HepG2 (cell line): ENCODE data around the gene TSPAN8. TPM values are rescaled to one million over a fixed set of nuclear protein-coding genes. Genes with fewer than 3 reads are reported as not detected.

Experiments
- ATAC-seq: fragments of 200-7000 bp; cut with Tn5 transposase; 3 replicates; pipeline ENCODE4 v1.9.1; 2020; ENCODE audit warnings: mild to moderate bottlenecking, moderate library complexity
- BruUV-seq: library from RNA; stranded (reverse); fragments of 400-500 nt; replicated peaks from 2 replicates; lab custom pipeline; 2021; lab: Mats Ljungman, UMichigan
- CTCF ChIA-PET: fragments of 300-600 bp; formaldehyde crosslinking; extraction: SDS; loops from one replicate; lab custom pipeline; 2021; ENCODE audit warnings: low total read pairs, inconsistent platforms, low intra/inter-chr PET ratio; lab: Yijun Ruan, JAX
- POLR2A ChIA-PET: fragments of 350-600 bp; sonication (Branson Sonifier 250); formaldehyde crosslinking; loops from one replicate; lab custom pipeline; 2020; ENCODE audit warnings: antibody characterized with exemption, inconsistent platforms; lab: Yijun Ruan, JAX
- DNase-seq: peaks from one replicate; pipeline ENCODE4 v3.0.0-alpha.2; 2015; ENCODE audit warnings: low spot score
- FAIRE-seq: peaks from 3 replicates; lab custom pipeline; 2011; peaks lifted over from hg19 to GRCh38; lab: Jason Lieb, UNC
- H2AFZ ChIP-seq: one replicate; pipeline ENCODE4 v1.6.1; 2011; ENCODE audit warnings: low read length, inconsistent platforms
- H3K27ac ChIP-seq: fragments of 300-600 bp; 3 replicates; pipeline ENCODE4 v1.8.0; 2011; ENCODE audit warnings: mixed run types, mild to moderate bottlenecking, mixed read lengths, low read length, inconsistent platforms; ENCODE audit not compliant: insufficient read depth; ENCODE audit errors: extremely low read length
- H3K27me3 ChIP-seq, 2 experiments: fragments of 200-600 bp in 1 of 2; 2 replicates in 1 of 2; 3 replicates in 1 of 2; pipeline versions ENCODE4 v1.6.0 to v1.8.0; 2011; ENCODE audit warnings: low read length in 2 of 2, mild to moderate bottlenecking in 2 of 2, moderate library complexity in 2 of 2, inconsistent platforms in 1 of 2; ENCODE audit not compliant: insufficient read depth in 2 of 2, control insufficient read depth in 1 of 2
- H3K36me3 ChIP-seq, 2 experiments: fragments of 200-600 bp in 1 of 2; replicated peaks in 1 of 2; 2 replicates in 1 of 2; 3 replicates in 1 of 2; pipeline versions ENCODE4 v1.5.1 to v1.8.0; 2011; ENCODE audit warnings: low read length in 2 of 2, inconsistent platforms in 1 of 2; ENCODE audit not compliant: insufficient read depth in 2 of 2, control insufficient read depth in 1 of 2
- H3K4me1 ChIP-seq: 2 replicates; pipeline ENCODE4 v1.5.1; 2012; ENCODE audit warnings: low read length, inconsistent platforms; ENCODE audit not compliant: insufficient read depth
- H3K4me2 ChIP-seq: 2 replicates; pipeline ENCODE4 v1.6.0; 2011; ENCODE audit warnings: low read depth, low read length, inconsistent platforms
- H3K4me3 ChIP-seq, 3 experiments: fragments of 200-600 bp in 1 of 3; sonication (generic), shearing (Covaris generic) in 1 of 3; replicated peaks in 1 of 3; 2 replicates each; pipeline ENCODE4 v1.5.1; 2011 to 2016; ENCODE audit warnings: low read length in 3 of 3, inconsistent platforms in 2 of 3, low read depth in 2 of 3, mild to moderate bottlenecking in 2 of 3, control low read depth in 1 of 3, mixed read lengths in 1 of 3; ENCODE audit not compliant: insufficient read depth in 1 of 3
- H3K79me2 ChIP-seq: one replicate; pipeline ENCODE4 v1.6.1; 2011; ENCODE audit warnings: low read length, inconsistent platforms; ENCODE audit not compliant: insufficient read depth
- H3K9ac ChIP-seq: 2 replicates; pipeline ENCODE4 v1.6.0; 2011; ENCODE audit warnings: mild to moderate bottlenecking, low read depth, low read length, inconsistent platforms; ENCODE audit not compliant: insufficient read depth
- H3K9me3 ChIP-seq: 2 replicates; pipeline ENCODE4 v1.5.1; 2012; ENCODE audit warnings: mild to moderate bottlenecking, low read length
- H4K20me1 ChIP-seq: 2 replicates; pipeline ENCODE4 v1.6.0; 2011; ENCODE audit warnings: inconsistent platforms, mild to moderate bottlenecking, low read length, moderate library complexity; ENCODE audit not compliant: insufficient read depth
- ARNT2 ChIP-seq: sonication (generic); formaldehyde crosslinking; IDR thresholded peaks from 2 replicates; pipeline ENCODE4 v1.8.0; 2022; ENCODE audit warnings: mild to moderate bottlenecking, low read depth, missing genetic modification reagents, moderate library complexity
- CEBPB ChIP-seq: IDR thresholded peaks from 2 replicates; pipeline ENCODE4 v1.6.1; 2011; ENCODE audit warnings: low read depth, low read length, improper control_type of control experiment, borderline replicate concordance
- CEBPG ChIP-seq: IDR thresholded peaks from 2 replicates; pipeline ENCODE4 v1.6.1; 2016
- ELF4 ChIP-seq: sonication (generic); formaldehyde crosslinking; IDR thresholded peaks from 2 replicates; pipeline ENCODE4 v1.5.0; 2020; ENCODE audit warnings: missing genetic modification reagents, mild to moderate bottlenecking, moderate library complexity, borderline replicate concordance
- ETV5 ChIP-seq: IDR thresholded peaks from 2 replicates; pipeline ENCODE4 v1.6.1; 2018; ENCODE audit warnings: missing biosample characterization, missing genetic modification reagents, inconsistent platforms, borderline replicate concordance
- HNF4A ChIP-seq: sonication (generic); formaldehyde crosslinking; IDR thresholded peaks from 2 replicates; pipeline ENCODE4 v1.4.0; 2020; ENCODE audit warnings: missing genetic modification reagents
- MEF2D ChIP-seq: sonication (generic); formaldehyde crosslinking; IDR thresholded peaks from 2 replicates; pipeline ENCODE4 v1.5.1; 2020; ENCODE audit warnings: mild to moderate bottlenecking, missing genetic modification reagents
- PHF5A ChIP-seq: IDR thresholded peaks from one replicate; pipeline ENCODE4 v1.6.1; 2018; ENCODE audit warnings: low read depth, missing genetic modification reagents; ENCODE audit not compliant: unreplicated experiment
- REXO4 ChIP-seq: sonication (generic); formaldehyde crosslinking; IDR thresholded peaks from 2 replicates; pipeline ENCODE4 v1.8.0; 2022; ENCODE audit warnings: missing genetic modification reagents, mild to moderate bottlenecking, borderline replicate concordance
- RXRA ChIP-seq: sonication (generic); formaldehyde crosslinking; IDR thresholded peaks from 2 replicates; pipeline ENCODE4 v1.5.1; 2020; ENCODE audit warnings: missing genetic modification reagents
- SAP130 ChIP-seq: IDR thresholded peaks from 2 replicates; pipeline ENCODE4 v1.6.1; 2016; ENCODE audit warnings: low read depth
- SMC3 ChIP-seq: IDR thresholded peaks from 2 replicates; pipeline ENCODE4 v1.6.1; 2011; ENCODE audit warnings: low read length, improper control_type of control experiment
- ZNF263 ChIP-seq: sonication (generic); formaldehyde crosslinking; IDR thresholded peaks from 2 replicates; pipeline ENCODE4 v1.4.0; 2020; ENCODE audit warnings: missing genetic modification reagents
- ZNF768 ChIP-seq: sonication (generic); formaldehyde crosslinking; IDR thresholded peaks from 2 replicates; pipeline ENCODE4 v1.4.0; 2020; ENCODE audit warnings: missing genetic modification reagents
- ZNF891 ChIP-seq: sonication (generic); formaldehyde crosslinking; IDR thresholded peaks from 2 replicates; pipeline ENCODE4 v1.5.0; 2020; ENCODE audit warnings: mild to moderate bottlenecking, missing genetic modification reagents
- WGBS: methylation state at CpG from one replicate; pipeline ENCODE4 v1.1.6; 2017; ENCODE audit warnings: low lambda C conversion rate; 5-methylcytosine and 5-hydroxymethylcytosine counted together
- in situ Hi-C: cut with HindIII; loops from 2 replicates; pipeline ENCODE4 v1.10.0; 2017; ENCODE audit warnings: low pct_unique_long_range_greater_than_20kb; ENCODE audit not compliant: extremely low pct_ligation_motif_present
- intact Hi-C: fragments of 100-400 bp; cut with micrococcal nuclease; formaldehyde crosslinking; loops from one replicate; pipeline ENCODE4 v1.10.0; 2022; ENCODE audit not compliant: unreplicated experiment
- polyA plus RNA-seq, 8 experiments: library from polyadenylated mRNA; depleted of rRNA in 3 of 8; stranded (reverse) in 7 of 8; unstranded in 1 of 8; fragments of >200 nt; fragmentation: Illumina TruSeq in 4 of 8; extraction: Trizol in 4 of 8; gene quantifications; 2 replicates each; pipeline versions ENCODE4 v1.2.1 to v1.2.3, GENCODE V29; 2011 to 2016; ENCODE audit warnings: low read depth in 4 of 8, missing spikeins in 1 of 8, mixed read lengths in 1 of 8; ENCODE audit not compliant: insufficient read depth in 1 of 8
- total RNA-seq, 5 experiments: library from RNA; depleted of rRNA; stranded (reverse); fragments of >200 nt; fragmentation: Illumina TruSeq; extraction: Trizol; gene quantifications; 2 replicates each; pipeline ENCODE4 v1.2.3, GENCODE V29; 2016; ENCODE audit warnings: low read depth in 1 of 5
- TF ChIP-seq, protein P1 (sequence below): sonication (generic); formaldehyde crosslinking; IDR thresholded peaks from 2 replicates; pipeline ENCODE4 v1.4.0; 2020; ENCODE audit warnings: missing genetic modification reagents, mild to moderate bottlenecking, borderline replicate concordance
- TF ChIP-seq, protein P2 (sequence below): sonication (generic); formaldehyde crosslinking; IDR thresholded peaks from 2 replicates; pipeline ENCODE4 v1.9.0; 2021; ENCODE audit warnings: missing genetic modification reagents, mild to moderate bottlenecking, borderline replicate concordance
- TF ChIP-seq, protein P3 (sequence below): sonication (generic); formaldehyde crosslinking; IDR thresholded peaks from 2 replicates; pipeline ENCODE4 v1.8.0; 2022; ENCODE audit warnings: mild to moderate bottlenecking, missing genetic modification reagents; ENCODE audit not compliant: insufficient replicate concordance

The TSPAN8 gene
- total and polyA plus RNA-seq, 2 of the 13 experiments (the other 11 are each of a cell fraction or from before 2014, with no cell fraction given): 3.4 to 3.9 TPM

GRCh38 chr12:71142016-71142415 lies 15.8 kb downstream of the TSPAN8 start (continued):
- TF ChIP-seq, protein P1, sequence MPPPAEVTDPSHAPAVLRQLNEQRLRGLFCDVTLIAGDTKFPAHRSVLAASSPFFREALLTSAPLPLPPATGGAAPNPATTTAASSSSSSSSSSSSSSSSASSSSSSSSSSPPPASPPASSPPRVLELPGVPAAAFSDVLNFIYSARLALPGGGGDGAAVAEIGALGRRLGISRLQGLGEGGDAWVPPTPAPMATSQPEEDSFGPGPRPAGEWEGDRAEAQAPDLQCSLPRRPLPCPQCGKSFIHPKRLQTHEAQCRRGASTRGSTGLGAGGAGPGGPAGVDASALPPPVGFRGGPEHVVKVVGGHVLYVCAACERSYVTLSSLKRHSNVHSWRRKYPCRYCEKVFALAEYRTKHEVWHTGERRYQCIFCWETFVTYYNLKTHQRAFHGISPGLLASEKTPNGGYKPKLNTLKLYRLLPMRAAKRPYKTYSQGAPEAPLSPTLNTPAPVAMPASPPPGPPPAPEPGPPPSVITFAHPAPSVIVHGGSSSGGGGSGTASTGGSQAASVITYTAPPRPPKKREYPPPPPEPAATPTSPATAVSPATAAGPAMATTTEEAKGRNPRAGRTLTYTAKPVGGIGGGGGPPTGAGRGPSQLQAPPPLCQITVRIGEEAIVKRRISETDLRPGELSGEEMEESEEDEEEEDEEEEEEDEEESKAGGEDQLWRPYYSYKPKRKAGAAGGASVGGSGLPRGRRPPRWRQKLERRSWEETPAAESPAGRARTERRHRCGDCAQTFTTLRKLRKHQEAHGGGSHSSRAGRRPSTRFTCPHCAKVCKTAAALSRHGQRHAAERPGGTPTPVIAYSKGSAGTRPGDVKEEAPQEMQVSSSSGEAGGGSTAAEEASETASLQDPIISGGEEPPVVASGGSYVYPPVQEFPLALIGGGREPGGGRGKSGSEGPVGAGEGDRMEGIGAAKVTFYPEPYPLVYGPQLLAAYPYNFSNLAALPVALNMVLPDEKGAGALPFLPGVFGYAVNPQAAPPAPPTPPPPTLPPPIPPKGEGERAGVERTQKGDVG (CRISPR knock-in tag): no peak
- TF ChIP-seq, protein P2, sequence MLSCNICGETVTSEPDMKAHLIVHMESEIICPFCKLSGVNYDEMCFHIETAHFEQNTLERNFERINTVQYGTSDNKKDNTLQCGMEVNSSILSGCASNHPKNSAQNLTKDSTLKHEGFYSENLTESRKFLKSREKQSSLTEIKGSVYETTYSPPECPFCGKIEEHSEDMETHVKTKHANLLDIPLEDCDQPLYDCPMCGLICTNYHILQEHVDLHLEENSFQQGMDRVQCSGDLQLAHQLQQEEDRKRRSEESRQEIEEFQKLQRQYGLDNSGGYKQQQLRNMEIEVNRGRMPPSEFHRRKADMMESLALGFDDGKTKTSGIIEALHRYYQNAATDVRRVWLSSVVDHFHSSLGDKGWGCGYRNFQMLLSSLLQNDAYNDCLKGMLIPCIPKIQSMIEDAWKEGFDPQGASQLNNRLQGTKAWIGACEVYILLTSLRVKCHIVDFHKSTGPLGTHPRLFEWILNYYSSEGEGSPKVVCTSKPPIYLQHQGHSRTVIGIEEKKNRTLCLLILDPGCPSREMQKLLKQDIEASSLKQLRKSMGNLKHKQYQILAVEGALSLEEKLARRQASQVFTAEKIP (CRISPR knock-in tag): no peak
- TF ChIP-seq ZNF768 (CRISPR knock-in tag): no peak

DNA sequence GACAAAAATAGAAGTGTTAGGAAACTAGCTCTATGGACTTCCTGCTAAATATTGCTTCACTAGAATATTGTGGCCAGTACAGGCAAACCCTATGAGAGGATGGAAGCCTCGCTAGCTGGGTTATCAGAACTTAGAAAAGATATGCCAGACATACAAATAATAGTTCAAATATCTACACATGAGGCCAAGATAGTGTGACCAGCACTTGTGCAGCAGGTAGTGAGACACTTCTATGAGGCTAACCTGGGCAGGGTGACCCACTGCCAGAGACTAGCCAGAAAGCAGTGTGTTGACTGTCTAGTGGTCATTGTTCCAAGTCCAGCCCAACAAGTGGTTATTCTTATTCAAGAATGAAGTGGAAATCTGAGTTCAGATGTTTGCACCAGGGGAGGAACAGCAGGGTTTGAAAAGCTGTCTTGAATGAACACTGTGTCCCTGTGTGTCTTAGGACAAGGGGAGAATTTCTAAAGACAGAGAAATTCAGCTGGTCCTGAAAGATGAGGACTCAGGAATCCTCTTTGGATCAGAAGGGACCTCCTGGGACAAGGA lies 16.3 kb downstream of the TSPAN8 start:
- H3K79me2 ChIP-seq: no peaks in the 10 kb centered on the region
- peaks cover 42% of the 10 kb centered on the region for H3K4me1 ChIP-seq
- in situ Hi-C loops: loop anchor here (25.0 kb wide), 1 partner anchor 596 kb away; no protein-coding TSS in a partner anchor
- no peak overlapping the region for H3K4me3 ChIP-seq
- ATAC-seq (peak; percentile 87), FAIRE-seq (no peak), DNase-seq (no peak)
- H3K9ac ChIP-seq: no peak overlapping the region
- BruUV-seq: no TSS peak
- ChIA-PET CTCF (no interaction called here), POLR2A (no interaction called here)
- intact Hi-C loops: no loop called here
- no peaks in the 10 kb centered on the region for H3K9me3 ChIP-seq
- H3K36me3 ChIP-seq: no peaks in the 10 kb centered on the region
- H3K4me2 ChIP-seq: peak overlapping the region; percentile 13; the same call in 1 of the 2 replicates
- H3K27ac ChIP-seq: peak overlapping the region; percentile 24
- 79% methylated on average over 1 of the region's 1 CpG for WGBS
- H4K20me1 ChIP-seq: no peaks in the 10 kb centered on the region
- no peaks in the 10 kb centered on the region for H3K27me3 ChIP-seq
- peak overlapping the region; percentile 75 for H2AFZ ChIP-seq
- TF ChIP-seq HNF4A (CRISPR knock-in tag): peak; percentile 27; the same call in 1 of the 2 replicates
- TF ChIP-seq RXRA (CRISPR knock-in tag): no peak
- no peak for TF ChIP-seq PHF5A (CRISPR knock-in tag)
- TF ChIP-seq ZNF263: no peak
- 0 out of 2 replicates have a peak, but pooled peaks have one; percentile 3 for TF ChIP-seq SMC3
- peak; percentile 35; the same call in 1 of the 2 replicates for TF ChIP-seq SAP130 (CRISPR knock-in tag)
- no peak for TF ChIP-seq ZNF891 (CRISPR knock-in tag)
- no peak for TF ChIP-seq ETV5
- TF ChIP-seq, protein P3, sequence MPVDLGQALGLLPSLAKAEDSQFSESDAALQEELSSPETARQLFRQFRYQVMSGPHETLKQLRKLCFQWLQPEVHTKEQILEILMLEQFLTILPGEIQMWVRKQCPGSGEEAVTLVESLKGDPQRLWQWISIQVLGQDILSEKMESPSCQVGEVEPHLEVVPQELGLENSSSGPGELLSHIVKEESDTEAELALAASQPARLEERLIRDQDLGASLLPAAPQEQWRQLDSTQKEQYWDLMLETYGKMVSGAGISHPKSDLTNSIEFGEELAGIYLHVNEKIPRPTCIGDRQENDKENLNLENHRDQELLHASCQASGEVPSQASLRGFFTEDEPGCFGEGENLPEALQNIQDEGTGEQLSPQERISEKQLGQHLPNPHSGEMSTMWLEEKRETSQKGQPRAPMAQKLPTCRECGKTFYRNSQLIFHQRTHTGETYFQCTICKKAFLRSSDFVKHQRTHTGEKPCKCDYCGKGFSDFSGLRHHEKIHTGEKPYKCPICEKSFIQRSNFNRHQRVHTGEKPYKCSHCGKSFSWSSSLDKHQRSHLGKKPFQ (CRISPR knock-in tag): no peak
- no peak for TF ChIP-seq ELF4 (CRISPR knock-in tag)
- TF ChIP-seq CEBPB: peak; percentile 52; the same call in 1 of the 2 replicates
- TF ChIP-seq MEF2D (CRISPR knock-in tag): peak; percentile 83
- peak; percentile 45 for TF ChIP-seq CEBPG (CRISPR knock-in tag)
- TF ChIP-seq REXO4 (CRISPR knock-in tag): no peak
- TF ChIP-seq ARNT2 (CRISPR knock-in tag): no peak
